B cell (primary cell): ENCODE results near the gene ST8SIA1. TPM values are rescaled to one million over a fixed set of nuclear protein-coding genes. Genes with fewer than 3 reads are reported as not detected.

Experiments
- ATAC-seq: fragments of 200-7000 bp; cut with Tn5 transposase; one replicate; pipeline ENCODE4 v1.10.0; 2021; ENCODE audit warnings: low read depth, mild to moderate bottlenecking, moderate number of reproducible peaks, moderate library complexity
- CTCF ChIA-PET: fragments of 350-600 bp; sonication (Branson Sonifier 250); formaldehyde crosslinking; loops from one replicate; lab custom pipeline; 2021; ENCODE audit warnings: antibody characterized with exemption, inconsistent platforms; lab: Charles Lee
- POLR2A ChIA-PET: fragments of 350-600 bp; sonication (Branson Sonifier 250); formaldehyde crosslinking; loops from one replicate; lab custom pipeline; 2021; ENCODE audit warnings: antibody characterized with exemption; lab: Charles Lee
- DNase-seq: peaks from one replicate; pipeline ENCODE4 v3.0.0; 2013
- H2AFZ ChIP-seq: 2 replicates; pipeline ENCODE4 v1.6.1; 2012; ENCODE audit warnings: mild to moderate bottlenecking, low read depth, low read length; ENCODE audit not compliant: insufficient read depth, poor library complexity, severe bottlenecking
- H3K27ac ChIP-seq, 2 donors: 1 replicate in 1 of 2; 2 replicates in 1 of 2; pipeline ENCODE4 v1.5.1; 2012 to 2013; ENCODE audit warnings: low read length in 2 of 2, mild to moderate bottlenecking in 2 of 2, moderate library complexity in 1 of 2
- H3K27me3 ChIP-seq, 4 experiments: fragments of 200-600 bp in 1 of 4; sonication (generic) in 1 of 4; replicated peaks in 1 of 4; 1 replicate in 2 of 4; 2 replicates in 2 of 4; pipeline versions ENCODE4 v1.6.1 to v1.7.0; 2013 to 2016; ENCODE audit warnings: low read length in 3 of 4, mild to moderate bottlenecking in 2 of 4, mixed read lengths in 1 of 4, moderate library complexity in 1 of 4; ENCODE audit not compliant: insufficient read depth in 4 of 4, control insufficient read depth in 3 of 4; ENCODE audit errors: control extremely low read depth in 1 of 4
- H3K36me3 ChIP-seq, 2 experiments: replicated peaks in 1 of 2; 1 replicate in 1 of 2; 2 replicates in 1 of 2; pipeline versions ENCODE4 v1.6.1 to v1.7.1; 2013; ENCODE audit warnings: low read length in 1 of 2; ENCODE audit not compliant: insufficient read depth in 2 of 2, control insufficient read depth in 1 of 2; ENCODE audit errors: control extremely low read depth in 1 of 2, extremely low read depth in 1 of 2
- H3K4me1 ChIP-seq, 2 donors: fragments of 200-600 bp in 1 of 2; sonication (generic) in 1 of 2; 1 replicate in 1 of 2; 2 replicates in 1 of 2; pipeline versions ENCODE4 v1.5.1 to v1.6.1; 2013 to 2017; ENCODE audit warnings: low read length in 2 of 2; ENCODE audit not compliant: control insufficient read depth in 2 of 2, insufficient read depth in 2 of 2
- H3K4me2 ChIP-seq: replicated peaks from 2 replicates; pipeline ENCODE3; 2012; ENCODE audit warnings: mild to moderate bottlenecking, low read depth, low read length; ENCODE audit not compliant: poor library complexity, severe bottlenecking
- H3K4me3 ChIP-seq, 5 experiments: fragments of 200-600 bp in 1 of 5; sonication (generic) in 1 of 5; 1 replicate in 3 of 5; 2 replicates in 2 of 5; pipeline versions ENCODE4 v1.5.1 to v1.7.0; 2011 to 2016; ENCODE audit warnings: low read length in 4 of 5, mild to moderate bottlenecking in 4 of 5, low read depth in 2 of 5, control low read depth in 1 of 5, moderate library complexity in 1 of 5; ENCODE audit not compliant: insufficient read depth in 1 of 5; ENCODE audit errors: control extremely low read depth in 1 of 5, extremely low read depth in 1 of 5
- H3K79me2 ChIP-seq: fragments of 200-600 bp; sonication (generic); one replicate; pipeline ENCODE4 v1.6.0; 2016; ENCODE audit warnings: low read length; ENCODE audit not compliant: control insufficient read depth, insufficient read depth
- H3K9ac ChIP-seq: fragments of 200-600 bp; sonication (generic); 2 replicates; pipeline ENCODE4 v1.6.1; 2017; ENCODE audit warnings: mild to moderate bottlenecking, low read length, moderate library complexity
- H3K9me3 ChIP-seq, 3 donors: one replicate each; pipeline versions ENCODE4 v1.6.1 to v1.7.1; 2013; ENCODE audit warnings: low read length in 2 of 3; ENCODE audit not compliant: control insufficient read depth in 2 of 3, insufficient read depth in 1 of 3; ENCODE audit errors: control extremely low read depth in 1 of 3
- H4K20me1 ChIP-seq: 2 replicates; pipeline ENCODE4 v1.6.0; 2012; ENCODE audit warnings: mild to moderate bottlenecking, low read length; ENCODE audit not compliant: insufficient read depth, control insufficient read depth, poor library complexity, severe bottlenecking
- H3K27ac Mint-ChIP-seq: one replicate; pipeline ENCODE4 v1.8.0; 2021; ENCODE audit warnings: mixed read lengths
- H3K27me3 Mint-ChIP-seq: one replicate; pipeline ENCODE4 v1.8.0; 2021; ENCODE audit warnings: mixed read lengths
- H3K4me1 Mint-ChIP-seq: one replicate; pipeline ENCODE4 v1.8.0; 2021; ENCODE audit warnings: mixed read lengths
- H3K4me3 Mint-ChIP-seq: one replicate; pipeline ENCODE4 v1.8.0; 2021; ENCODE audit warnings: mixed read lengths
- H3K9me3 Mint-ChIP-seq: one replicate; pipeline ENCODE4 v1.8.0; 2022; ENCODE audit warnings: mixed read lengths; ENCODE audit not compliant: insufficient read depth
- EZH2 ChIP-seq: IDR thresholded peaks from 2 replicates; pipeline ENCODE4 v1.6.1; 2012; ENCODE audit warnings: borderline replicate concordance, low read depth, mild to moderate bottlenecking, moderate library complexity, low read length; ENCODE audit not compliant: insufficient read depth, poor library complexity, severe bottlenecking
- WGBS: methylation state at CpG from one replicate; pipeline ENCODE4 v1.1.5; 2013; ENCODE audit warnings: missing lambda C conversion rate; ENCODE audit not compliant: insufficient coverage; 5-methylcytosine and 5-hydroxymethylcytosine counted together
- intact Hi-C: fragments of 100-400 bp; cut with micrococcal nuclease; formaldehyde crosslinking; loops from one replicate; pipeline ENCODE4 v1.10.0; 2022
- polyA plus RNA-seq: library from polyadenylated mRNA; depleted of rRNA; stranded (reverse); fragments of >200 nt; gene quantifications from 2 replicates; pipeline ENCODE4 v1.2.3, GENCODE V29; 2012
- total RNA-seq, 2 donors: library from RNA; stranded (reverse); fragments of 120-200 nt in 1 of 2; gene quantifications; 1 replicate in 1 of 2; 2 replicates in 1 of 2; pipeline versions ENCODE4 v1.2.3 to v1.2.4, GENCODE V29; 2013 to 2022
- TF ChIP-seq, protein P1 (sequence below): fragments of 200-600 bp; IDR thresholded peaks from one replicate; pipeline ENCODE4 v1.8.0; 2022; ENCODE audit warnings: antibody characterized with exemption, mild to moderate bottlenecking

The ST8SIA1 gene
- total and polyA plus RNA-seq, 2 donors (not counting 1 experiment from before 2014, with no cell fraction given): 0.02 to 0.04 TPM

DNA sequence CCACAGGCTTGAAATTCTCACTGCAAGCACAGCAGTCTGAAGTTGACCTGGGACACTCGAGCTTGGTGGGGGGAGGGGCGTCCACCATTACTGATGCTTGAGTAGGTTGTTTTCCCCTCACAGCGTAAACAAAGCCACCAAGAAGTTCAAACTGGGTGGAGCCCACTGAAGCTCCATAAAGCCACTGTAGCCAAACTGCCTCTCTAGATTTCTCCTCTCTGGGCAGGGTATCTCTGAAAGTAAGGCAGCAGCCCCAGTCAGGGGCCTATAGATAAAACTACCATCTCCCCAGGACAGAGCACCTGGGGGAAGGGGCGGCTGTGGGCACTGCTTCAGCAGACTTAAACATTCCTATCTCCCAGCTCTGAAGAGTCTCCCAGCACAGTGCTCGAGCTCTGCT is 31.7 kb upstream of the ST8SIA1 start:
- H3K27me3 ChIP-seq: peaks cover 0 to 3% (median 0%) of the 10 kb centered on the region in 4 experiments
- H2AFZ ChIP-seq: no peak overlapping the region
- POLR2A ChIA-PET: no interaction called here
- H3K4me1 Mint-ChIP-seq: no peaks in the 10 kb centered on the region
- peaks cover 7% of the 10 kb centered on the region for H3K27me3 Mint-ChIP-seq
- H3K4me3 Mint-ChIP-seq: no peak overlapping the region
- H3K27ac Mint-ChIP-seq: no peak overlapping the region
- no peak overlapping the region for H3K27ac ChIP-seq
- H3K9me3 ChIP-seq: peaks cover 0 to 5% (median 0%) of the 10 kb centered on the region in 3 donors
- H3K4me3 ChIP-seq: no peak overlapping the region
- H3K79me2 ChIP-seq: no peaks in the 10 kb centered on the region
- no peak overlapping the region for H3K9ac ChIP-seq
- H3K36me3 ChIP-seq: no peaks in the 10 kb centered on the region
- H3K9me3 Mint-ChIP-seq: peaks cover 3% of the 10 kb centered on the region
- ATAC-seq (no peak), DNase-seq (no peak)
- no peaks in the 10 kb centered on the region for H3K4me1 ChIP-seq
- no peak overlapping the region for H3K4me2 ChIP-seq
- intact Hi-C loops: no loop called here
- CTCF ChIA-PET: no interaction called here
- no peaks in the 10 kb centered on the region for H4K20me1 ChIP-seq
- 82% methylated on average over 5 of the region's 5 CpGs for WGBS
- no peak for TF ChIP-seq EZH2

DNA sequence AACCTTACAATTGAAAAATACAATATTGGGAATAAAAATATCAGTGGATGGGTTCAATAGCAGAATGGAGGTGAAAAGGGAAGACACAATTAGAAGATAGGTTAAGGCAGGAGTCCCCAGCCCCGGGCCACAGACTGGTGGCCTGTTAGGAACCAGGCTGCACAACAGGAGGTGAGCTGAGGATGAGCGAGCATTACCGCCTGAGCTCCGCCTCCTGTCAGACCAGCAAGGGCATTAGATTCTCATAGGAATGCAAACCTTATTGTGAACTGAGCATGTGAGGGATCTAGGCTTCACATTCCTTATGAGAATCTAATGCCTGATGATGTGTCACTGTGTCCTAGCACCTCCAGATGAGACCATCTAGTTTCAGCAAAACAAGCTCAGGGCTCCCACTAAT is 27.3 kb upstream of the ST8SIA1 start:
- peaks cover 18% of the 10 kb centered on the region for H3K27me3 Mint-ChIP-seq
- no peak overlapping the region for H3K27ac Mint-ChIP-seq
- H3K4me1 Mint-ChIP-seq: no peaks in the 10 kb centered on the region
- Histone ChIP-seq H3K36me3 (no peaks in the 10 kb centered on the region), H3K9me3 (peaks cover 0 to 5% (median 0%) of the 10 kb centered on the region in 3 donors), H4K20me1 (no peaks in the 10 kb centered on the region), H3K4me2 (no peak overlapping the region), H3K79me2 (no peaks in the 10 kb centered on the region), H2AFZ (no peak overlapping the region), H3K27me3 (peaks cover 0 to 4% (median 2%) of the 10 kb centered on the region in 4 experiments), H3K27ac (no peak overlapping the region), H3K4me3 (no peak overlapping the region), H3K4me1 (no peaks in the 10 kb centered on the region), H3K9ac (no peak overlapping the region)
- no peak for ATAC-seq
- WGBS: 95% methylated on average over 4 of the region's 4 CpGs
- CTCF ChIA-PET: no interaction called here
- no peaks in the 10 kb centered on the region for H3K9me3 Mint-ChIP-seq
- POLR2A ChIA-PET: no interaction called here
- DNase-seq: no peak
- intact Hi-C loops: no loop called here
- TF ChIP-seq, protein P1, sequence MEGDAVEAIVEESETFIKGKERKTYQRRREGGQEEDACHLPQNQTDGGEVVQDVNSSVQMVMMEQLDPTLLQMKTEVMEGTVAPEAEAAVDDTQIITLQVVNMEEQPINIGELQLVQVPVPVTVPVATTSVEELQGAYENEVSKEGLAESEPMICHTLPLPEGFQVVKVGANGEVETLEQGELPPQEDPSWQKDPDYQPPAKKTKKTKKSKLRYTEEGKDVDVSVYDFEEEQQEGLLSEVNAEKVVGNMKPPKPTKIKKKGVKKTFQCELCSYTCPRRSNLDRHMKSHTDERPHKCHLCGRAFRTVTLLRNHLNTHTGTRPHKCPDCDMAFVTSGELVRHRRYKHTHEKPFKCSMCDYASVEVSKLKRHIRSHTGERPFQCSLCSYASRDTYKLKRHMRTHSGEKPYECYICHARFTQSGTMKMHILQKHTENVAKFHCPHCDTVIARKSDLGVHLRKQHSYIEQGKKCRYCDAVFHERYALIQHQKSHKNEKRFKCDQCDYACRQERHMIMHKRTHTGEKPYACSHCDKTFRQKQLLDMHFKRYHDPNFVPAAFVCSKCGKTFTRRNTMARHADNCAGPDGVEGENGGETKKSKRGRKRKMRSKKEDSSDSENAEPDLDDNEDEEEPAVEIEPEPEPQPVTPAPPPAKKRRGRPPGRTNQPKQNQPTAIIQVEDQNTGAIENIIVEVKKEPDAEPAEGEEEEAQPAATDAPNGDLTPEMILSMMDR: no peak
- no peak for TF ChIP-seq EZH2
- H3K4me3 Mint-ChIP-seq: no peak overlapping the region
